WTC11 (cell line): Measurements from ENCODE around the gene RUSF1. TPM values are rescaled to one million over a fixed set of nuclear protein-coding genes. Genes with fewer than 3 reads are reported as not detected.
A peak's percentile ranks its signal among the peaks of the same experiment; 100 is the strongest.

ENCODE experiments used
- ATF1 ChIP-seq: sonication (generic); formaldehyde crosslinking; IDR thresholded peaks from 2 replicates; pipeline ENCODE4 v1.8.1; 2023; ENCODE audit warnings: mild to moderate bottlenecking, moderate library complexity, missing genetic modification reagents
- CBFB ChIP-seq: sonication (generic); formaldehyde crosslinking; IDR thresholded peaks from 2 replicates; pipeline ENCODE4 v1.8.1; 2022; ENCODE audit warnings: mild to moderate bottlenecking, low read depth, missing genetic modification reagents
- CREB1 ChIP-seq: sonication (generic); formaldehyde crosslinking; IDR thresholded peaks from 2 replicates; pipeline ENCODE4 v1.8.0; 2023; ENCODE audit warnings: mild to moderate bottlenecking, missing genetic modification reagents
- FOXK1 ChIP-seq: sonication (generic); formaldehyde crosslinking; IDR thresholded peaks from 2 replicates; pipeline ENCODE4 v1.8.0; 2022; ENCODE audit warnings: mild to moderate bottlenecking, moderate library complexity, missing genetic modification reagents
- GTF2I ChIP-seq: fragments of 250-450 bp; sonication (Bioruptor Pico); conservative IDR thresholded peaks from 2 replicates; pipeline ENCODE4 v1.4.0; 2021; ENCODE audit warnings: mild to moderate bottlenecking
- IRF1 ChIP-seq: sonication (generic); formaldehyde crosslinking; IDR thresholded peaks from 2 replicates; pipeline ENCODE4 v1.8.0; 2023; ENCODE audit warnings: missing genetic modification reagents
- JAZF1 ChIP-seq: fragments of 250-450 bp; sonication (Bioruptor Pico); IDR thresholded peaks from 2 replicates; pipeline ENCODE4 v1.9.0; 2021; ENCODE audit warnings: moderate library complexity, mild to moderate bottlenecking, inconsistent platforms
- KAT7 ChIP-seq: sonication (generic); formaldehyde crosslinking; IDR thresholded peaks from 2 replicates; pipeline ENCODE4 v1.8.1; 2023; ENCODE audit warnings: missing genetic modification reagents, mild to moderate bottlenecking, borderline replicate concordance
- MLX ChIP-seq: sonication (generic); formaldehyde crosslinking; IDR thresholded peaks from 2 replicates; pipeline ENCODE4 v1.8.1; 2023; ENCODE audit warnings: mild to moderate bottlenecking, missing genetic modification reagents, moderate library complexity
- MXD4 ChIP-seq: fragments of 250-450 bp; sonication (Bioruptor Pico); IDR thresholded peaks from 2 replicates; pipeline ENCODE4 v1.8.0; 2021; ENCODE audit warnings: mild to moderate bottlenecking, moderate library complexity, borderline replicate concordance
- NFE2L1 ChIP-seq: sonication (generic); formaldehyde crosslinking; IDR thresholded peaks from 2 replicates; pipeline ENCODE4 v1.8.1; 2023; ENCODE audit warnings: missing genetic modification reagents
- PREB ChIP-seq: sonication (generic); formaldehyde crosslinking; IDR thresholded peaks from 2 replicates; pipeline ENCODE4 v1.8.1; 2022; ENCODE audit warnings: mild to moderate bottlenecking, missing genetic modification reagents, moderate library complexity, borderline replicate concordance
- PRRX2 ChIP-seq: fragments of 250-450 bp; sonication (Bioruptor Pico); IDR thresholded peaks from 2 replicates; pipeline ENCODE4 v1.8.0; 2021; ENCODE audit warnings: mild to moderate bottlenecking
- TCF7 ChIP-seq: sonication (generic); formaldehyde crosslinking; IDR thresholded peaks from 2 replicates; pipeline ENCODE4 v1.8.0; 2022; ENCODE audit warnings: mild to moderate bottlenecking, low read depth, missing genetic modification reagents, moderate library complexity
- ZBTB21 ChIP-seq: sonication (generic); formaldehyde crosslinking; IDR thresholded peaks from 2 replicates; pipeline ENCODE4 v1.8.1; 2023; ENCODE audit warnings: mild to moderate bottlenecking, missing genetic modification reagents, borderline replicate concordance
- ZNF263 ChIP-seq: sonication (generic); formaldehyde crosslinking; IDR thresholded peaks from 2 replicates; pipeline ENCODE4 v1.8.1; 2022; ENCODE audit warnings: low read depth, mild to moderate bottlenecking, moderate library complexity, missing genetic modification reagents
- ZNF396 ChIP-seq: fragments of 250-450 bp; sonication (Bioruptor Pico); IDR thresholded peaks from 2 replicates; pipeline ENCODE4 v1.8.0; 2021; ENCODE audit warnings: mild to moderate bottlenecking, moderate library complexity, borderline replicate concordance
- ZNF532 ChIP-seq: fragments of 250-450 bp; sonication (Bioruptor Pico); IDR thresholded peaks from 2 replicates; pipeline ENCODE4 v1.9.0; 2021; ENCODE audit warnings: mild to moderate bottlenecking, borderline replicate concordance
- ZSCAN18 ChIP-seq: fragments of 250-450 bp; sonication (Bioruptor Pico); IDR thresholded peaks from 2 replicates; pipeline ENCODE4 v2.1.2; 2022; ENCODE audit warnings: mild to moderate bottlenecking, moderate library complexity
- total RNA-seq: library from RNA; stranded (reverse); gene quantifications from 3 replicates; pipeline ENCODE4 v1.2.3, GENCODE V29; 2021
- TF ChIP-seq, protein P1 (sequence below): sonication (generic); formaldehyde crosslinking; IDR thresholded peaks from 2 replicates; pipeline ENCODE4 v1.8.0; 2022; ENCODE audit warnings: mild to moderate bottlenecking, missing genetic modification reagents
- TF ChIP-seq, protein P2 (sequence below): fragments of 250-450 bp; sonication (Bioruptor Pico); IDR thresholded peaks from 2 replicates; pipeline ENCODE4 v1.9.0; 2021; ENCODE audit warnings: mild to moderate bottlenecking
- TF ChIP-seq, protein P3 (sequence below): sonication (generic); formaldehyde crosslinking; IDR thresholded peaks from 2 replicates; pipeline ENCODE4 v1.8.1; 2023; ENCODE audit warnings: mild to moderate bottlenecking, missing genetic modification reagents
- TF ChIP-seq, protein P4 (sequence below): sonication (generic); formaldehyde crosslinking; IDR thresholded peaks from 2 replicates; pipeline ENCODE4 v1.8.0; 2022; ENCODE audit warnings: mild to moderate bottlenecking, missing genetic modification reagents

RUSF1 gene
- total RNA-seq, 1 experiment from 2014 or later: 35.9 TPM

DNA sequence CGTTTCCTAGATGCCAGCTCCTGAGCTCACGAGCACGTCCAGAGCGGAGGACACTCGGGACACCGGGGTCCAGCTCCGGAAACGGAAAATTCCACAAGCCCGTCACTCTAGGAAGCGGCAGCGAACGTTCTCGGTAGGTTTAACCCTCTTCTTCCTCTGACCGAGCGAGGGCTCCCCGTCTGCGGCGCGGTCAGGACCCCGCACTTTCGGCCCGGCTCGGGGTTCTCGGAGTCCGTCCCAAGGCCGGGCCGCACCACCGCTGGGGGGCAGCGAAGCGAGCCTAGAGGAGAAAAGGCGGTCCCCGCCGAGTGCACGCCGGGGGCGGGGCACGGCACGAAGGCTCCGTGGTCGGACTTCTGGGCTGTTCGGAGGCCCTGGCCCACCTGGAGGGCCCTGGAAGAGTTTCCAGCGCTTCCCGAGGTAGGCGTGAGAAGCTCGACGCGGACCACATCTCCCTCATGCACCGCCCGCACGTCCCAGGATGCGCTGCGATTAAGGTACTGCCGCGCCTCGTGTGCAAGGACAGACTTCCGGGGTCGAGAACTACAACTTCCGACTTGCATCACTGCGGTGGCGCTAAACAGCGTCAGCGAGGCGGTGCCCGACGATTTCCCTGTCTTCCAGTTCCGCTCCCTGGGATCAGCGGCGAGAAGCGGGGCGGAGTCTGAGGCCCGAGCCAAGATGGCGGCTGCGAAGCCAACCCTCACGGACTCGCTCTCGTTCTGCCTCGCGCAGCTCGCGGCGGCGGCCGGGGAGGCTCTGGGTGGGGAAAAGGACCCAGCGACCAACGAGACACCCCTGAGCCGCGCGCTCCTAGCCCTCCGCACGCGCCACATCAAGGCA, 49.1 kb downstream of the RUSF1 start, which contains the start of gene ARMC5 (continued):
- TF ChIP-seq, protein P1, sequence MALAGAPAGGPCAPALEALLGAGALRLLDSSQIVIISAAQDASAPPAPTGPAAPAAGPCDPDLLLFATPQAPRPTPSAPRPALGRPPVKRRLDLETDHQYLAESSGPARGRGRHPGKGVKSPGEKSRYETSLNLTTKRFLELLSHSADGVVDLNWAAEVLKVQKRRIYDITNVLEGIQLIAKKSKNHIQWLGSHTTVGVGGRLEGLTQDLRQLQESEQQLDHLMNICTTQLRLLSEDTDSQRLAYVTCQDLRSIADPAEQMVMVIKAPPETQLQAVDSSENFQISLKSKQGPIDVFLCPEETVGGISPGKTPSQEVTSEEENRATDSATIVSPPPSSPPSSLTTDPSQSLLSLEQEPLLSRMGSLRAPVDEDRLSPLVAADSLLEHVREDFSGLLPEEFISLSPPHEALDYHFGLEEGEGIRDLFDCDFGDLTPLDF (CRISPR knock-in tag): peak; percentile 32; the same call in 1 of the 2 replicates
- no peak for TF ChIP-seq ZNF396
- TF ChIP-seq MLX (CRISPR knock-in tag): no peak
- TF ChIP-seq TCF7 (CRISPR knock-in tag): no peak
- no peak; the same call in 1 of the 2 replicates for TF ChIP-seq CBFB (CRISPR knock-in tag)
- peak; percentile 21; the same call in 1 of the 2 replicates for TF ChIP-seq ZBTB21
- no peak for TF ChIP-seq MXD4 (CRISPR knock-in tag)
- no peak for TF ChIP-seq ATF1 (CRISPR knock-in tag)
- no peak for TF ChIP-seq ZNF263 (CRISPR knock-in tag)
- TF ChIP-seq FOXK1 (CRISPR knock-in tag): peak; percentile 90
- TF ChIP-seq ZSCAN18 (CRISPR knock-in tag): no peak
- TF ChIP-seq IRF1 (CRISPR knock-in tag): no peak; the same call in 1 of the 2 replicates
- TF ChIP-seq PREB (CRISPR knock-in tag): no peak
- peak; percentile 79; the same call in 1 of the 2 replicates for TF ChIP-seq KAT7 (CRISPR knock-in tag)
- peak; percentile 81 for TF ChIP-seq NFE2L1 (CRISPR knock-in tag)
- no peak for TF ChIP-seq PRRX2 (CRISPR knock-in tag)
- TF ChIP-seq CREB1: peak; percentile 56; the same call in 1 of the 2 replicates
- TF ChIP-seq, protein P2, sequence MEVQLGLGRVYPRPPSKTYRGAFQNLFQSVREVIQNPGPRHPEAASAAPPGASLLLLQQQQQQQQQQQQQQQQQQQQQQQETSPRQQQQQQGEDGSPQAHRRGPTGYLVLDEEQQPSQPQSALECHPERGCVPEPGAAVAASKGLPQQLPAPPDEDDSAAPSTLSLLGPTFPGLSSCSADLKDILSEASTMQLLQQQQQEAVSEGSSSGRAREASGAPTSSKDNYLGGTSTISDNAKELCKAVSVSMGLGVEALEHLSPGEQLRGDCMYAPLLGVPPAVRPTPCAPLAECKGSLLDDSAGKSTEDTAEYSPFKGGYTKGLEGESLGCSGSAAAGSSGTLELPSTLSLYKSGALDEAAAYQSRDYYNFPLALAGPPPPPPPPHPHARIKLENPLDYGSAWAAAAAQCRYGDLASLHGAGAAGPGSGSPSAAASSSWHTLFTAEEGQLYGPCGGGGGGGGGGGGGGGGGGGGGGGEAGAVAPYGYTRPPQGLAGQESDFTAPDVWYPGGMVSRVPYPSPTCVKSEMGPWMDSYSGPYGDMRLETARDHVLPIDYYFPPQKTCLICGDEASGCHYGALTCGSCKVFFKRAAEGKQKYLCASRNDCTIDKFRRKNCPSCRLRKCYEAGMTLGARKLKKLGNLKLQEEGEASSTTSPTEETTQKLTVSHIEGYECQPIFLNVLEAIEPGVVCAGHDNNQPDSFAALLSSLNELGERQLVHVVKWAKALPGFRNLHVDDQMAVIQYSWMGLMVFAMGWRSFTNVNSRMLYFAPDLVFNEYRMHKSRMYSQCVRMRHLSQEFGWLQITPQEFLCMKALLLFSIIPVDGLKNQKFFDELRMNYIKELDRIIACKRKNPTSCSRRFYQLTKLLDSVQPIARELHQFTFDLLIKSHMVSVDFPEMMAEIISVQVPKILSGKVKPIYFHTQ (CRISPR knock-in tag): no peak
- TF ChIP-seq, protein P3, sequence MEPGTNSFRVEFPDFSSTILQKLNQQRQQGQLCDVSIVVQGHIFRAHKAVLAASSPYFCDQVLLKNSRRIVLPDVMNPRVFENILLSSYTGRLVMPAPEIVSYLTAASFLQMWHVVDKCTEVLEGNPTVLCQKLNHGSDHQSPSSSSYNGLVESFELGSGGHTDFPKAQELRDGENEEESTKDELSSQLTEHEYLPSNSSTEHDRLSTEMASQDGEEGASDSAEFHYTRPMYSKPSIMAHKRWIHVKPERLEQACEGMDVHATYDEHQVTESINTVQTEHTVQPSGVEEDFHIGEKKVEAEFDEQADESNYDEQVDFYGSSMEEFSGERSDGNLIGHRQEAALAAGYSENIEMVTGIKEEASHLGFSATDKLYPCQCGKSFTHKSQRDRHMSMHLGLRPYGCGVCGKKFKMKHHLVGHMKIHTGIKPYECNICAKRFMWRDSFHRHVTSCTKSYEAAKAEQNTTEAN (CRISPR knock-in tag): peak; percentile 91
- no peak for TF ChIP-seq JAZF1 (CRISPR knock-in tag)
- no peak for TF ChIP-seq ZNF532
- TF ChIP-seq, protein P4, sequence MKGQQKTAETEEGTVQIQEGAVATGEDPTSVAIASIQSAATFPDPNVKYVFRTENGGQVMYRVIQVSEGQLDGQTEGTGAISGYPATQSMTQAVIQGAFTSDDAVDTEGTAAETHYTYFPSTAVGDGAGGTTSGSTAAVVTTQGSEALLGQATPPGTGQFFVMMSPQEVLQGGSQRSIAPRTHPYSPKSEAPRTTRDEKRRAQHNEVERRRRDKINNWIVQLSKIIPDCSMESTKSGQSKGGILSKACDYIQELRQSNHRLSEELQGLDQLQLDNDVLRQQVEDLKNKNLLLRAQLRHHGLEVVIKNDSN (CRISPR knock-in tag): 0 out of 2 replicates have a peak, but pooled peaks have one; percentile 17
- TF ChIP-seq GTF2I (CRISPR knock-in tag): no peak
